Activated CD8-positive, alpha-beta memory T cell treated with anti-CD3 and anti-CD28 coated beads, Interleukin-2, amount 50 U/mL, for 48 hours (primary cell): ENCODE data around the gene BEX3.
"Not testable (repeated sequence)": the region's sequence is repeated elsewhere in the genome, so short reads cannot be mapped to it uniquely, and the experiment has no call there.

Experiments
- DNase-seq: peaks from one replicate; pipeline ENCODE4 v3.0.0-alpha.2; 2020

BEX3 gene

GRCh38 chrX:103376118-103376978, at the start of gene BEX3:
TSS of gene BEX3 (plus strand) at chrX:103376538. CDS start at chrX:103377522, 984 bp downstream.
- DNase-seq, result peak; percentile 56

DNA sequence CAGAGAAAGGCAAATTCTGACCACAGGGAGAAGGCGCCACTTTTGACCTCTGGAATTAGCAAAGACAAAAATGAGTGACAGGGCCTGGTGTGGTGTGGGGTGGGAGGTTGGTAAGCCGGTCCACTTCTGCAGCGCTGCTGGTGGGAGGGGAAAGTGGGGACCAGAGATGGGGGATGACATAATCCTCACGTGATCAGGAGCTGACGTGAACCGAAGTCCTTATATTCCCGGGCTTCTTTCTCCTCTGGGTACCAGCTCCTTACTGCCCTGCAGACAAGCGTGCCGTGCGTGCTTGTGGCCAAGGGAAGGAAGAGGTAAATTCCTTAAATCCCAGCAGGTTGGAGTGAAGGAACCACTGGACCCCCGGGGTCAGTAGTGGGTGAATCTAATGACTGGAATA, 46.3 kb upstream of the BEX3 start, which contains the start of gene TCEAL7:
Gene TCEAL7 (plus strand): TSS at position 249 of the 400 bp plus-strand sequence. CDS start 1,165 bp downstream, outside the sequence.
- no peak for DNase-seq

DNA sequence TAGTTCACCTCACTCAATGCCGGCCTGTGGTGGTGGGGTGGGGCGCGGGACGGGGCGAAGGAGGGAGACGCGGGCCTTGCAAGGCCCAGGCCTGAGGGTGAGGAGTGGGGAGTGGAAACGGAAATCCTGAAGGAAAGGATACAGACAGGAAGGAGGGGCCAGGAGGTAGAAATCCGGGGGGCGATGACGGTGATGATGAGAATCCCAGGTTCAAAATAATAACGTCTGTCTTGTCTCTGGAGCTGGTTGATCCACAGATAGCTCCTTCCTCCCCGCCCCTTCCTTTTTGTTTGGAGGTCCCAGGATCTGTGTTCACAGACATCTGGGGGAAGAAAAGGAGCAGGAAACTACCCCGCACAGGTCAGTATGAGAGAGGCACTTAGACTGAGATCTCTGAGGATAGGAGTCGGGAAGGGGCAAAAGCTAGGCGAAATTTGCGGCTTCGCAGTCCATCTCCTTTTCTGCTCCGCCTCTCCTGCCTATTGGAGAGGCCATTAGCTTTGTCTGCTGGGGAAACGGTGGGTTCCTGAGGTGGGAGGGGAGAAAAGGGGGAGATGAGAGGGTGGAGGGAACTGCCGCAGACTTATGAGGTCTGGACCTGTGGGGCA, 45.6 kb upstream of the BEX3 start:
- DNase-seq, result no peak

- no peak for DNase-seq
Measured at GRCh38 chrX:103338663-103339062, 37.7 kb upstream of the BEX3 start.

- no peak for DNase-seq
Measured at GRCh38 chrX:103343105-103343504, 33.2 kb upstream of the BEX3 start.

- DNase-seq, result no peak
Measured at GRCh38 chrX:103344606-103345005, 31.7 kb upstream of the BEX3 start.

- no peak for DNase-seq
Measured at GRCh38 chrX:103347682-103348397, 28.5 kb upstream of the BEX3 start.

GRCh38 chrX:103356130-103356798, 20.1 kb upstream of the BEX3 start, which contains the start of gene TCEAL9:
TSS of gene TCEAL9 (plus strand) at chrX:103356506. CDS start at chrX:103357685, 1,179 bp downstream.
- peak; percentile 46 for DNase-seq

- no peak for DNase-seq
Measured at GRCh38 chrX:103356858-103357257, 19.5 kb upstream of the BEX3 start.

GRCh38 chrX:103357871-103358270, 18.5 kb upstream of the BEX3 start:
- no peak for DNase-seq

DNA sequence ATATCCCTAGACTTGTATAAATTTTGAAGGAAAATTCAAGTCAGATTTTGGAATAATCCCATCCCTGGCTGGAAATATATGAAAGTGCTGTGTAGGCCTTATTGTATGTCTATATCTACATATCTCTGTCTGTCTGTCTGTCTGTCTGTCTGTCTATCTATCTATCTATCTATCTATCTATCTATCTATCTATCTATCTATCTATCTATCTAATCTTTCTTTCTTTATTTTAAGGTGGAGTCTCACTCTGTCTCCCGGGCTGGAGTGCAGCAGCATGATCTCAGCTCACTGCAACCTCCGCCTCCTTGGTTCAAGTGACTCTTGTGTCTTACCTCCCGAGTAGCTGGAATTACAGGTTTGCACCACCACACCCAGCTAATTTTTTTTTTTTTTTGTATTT, 16.7 kb upstream of the BEX3 start:
- not testable (repeated sequence) for DNase-seq

DNA sequence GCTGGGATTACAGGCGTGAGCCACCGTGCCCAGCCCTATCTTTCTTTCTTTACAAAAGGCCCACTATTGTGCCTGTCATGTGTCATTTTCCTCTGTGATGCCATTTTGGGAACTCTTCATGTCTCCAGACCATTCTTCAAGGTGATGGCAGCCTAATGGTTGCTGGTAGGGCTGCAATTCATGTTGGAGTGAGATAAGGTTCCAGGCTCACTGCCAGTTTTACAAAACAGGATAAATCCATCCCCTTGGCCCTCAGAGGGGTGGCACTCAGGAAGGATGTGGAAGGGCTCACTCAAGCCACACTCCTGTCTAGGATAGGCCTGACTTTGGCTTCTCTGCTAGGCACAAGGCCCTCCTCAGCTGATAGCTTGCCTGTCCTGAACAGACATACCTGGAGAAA, 16.2 kb upstream of the BEX3 start:
- no peak for DNase-seq

DNA sequence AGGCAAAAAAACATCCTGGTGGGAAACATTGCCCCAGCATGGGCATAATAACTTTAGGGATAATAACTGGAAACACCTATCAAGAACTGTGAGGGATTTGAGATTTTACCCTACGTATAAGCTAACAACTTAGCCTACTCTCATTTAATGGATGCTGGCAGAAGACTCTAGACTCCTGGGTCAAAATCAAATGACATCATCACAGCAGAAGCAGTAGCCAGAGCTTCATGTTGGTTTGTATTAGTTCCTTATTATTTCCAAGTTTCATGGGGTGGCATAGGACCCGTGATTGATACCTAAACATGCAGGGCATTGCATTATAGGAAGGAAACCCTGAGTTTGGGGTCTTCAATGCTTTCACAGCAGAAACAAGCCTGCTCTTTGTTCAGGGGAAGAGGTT, 15.4 kb upstream of the BEX3 start:
- no peak for DNase-seq

- no peak for DNase-seq
Measured at GRCh38 chrX:103361798-103362197, 14.5 kb upstream of the BEX3 start.

- DNase-seq, result no peak
Measured at GRCh38 chrX:103362474-103362873, 13.9 kb upstream of the BEX3 start.

DNA sequence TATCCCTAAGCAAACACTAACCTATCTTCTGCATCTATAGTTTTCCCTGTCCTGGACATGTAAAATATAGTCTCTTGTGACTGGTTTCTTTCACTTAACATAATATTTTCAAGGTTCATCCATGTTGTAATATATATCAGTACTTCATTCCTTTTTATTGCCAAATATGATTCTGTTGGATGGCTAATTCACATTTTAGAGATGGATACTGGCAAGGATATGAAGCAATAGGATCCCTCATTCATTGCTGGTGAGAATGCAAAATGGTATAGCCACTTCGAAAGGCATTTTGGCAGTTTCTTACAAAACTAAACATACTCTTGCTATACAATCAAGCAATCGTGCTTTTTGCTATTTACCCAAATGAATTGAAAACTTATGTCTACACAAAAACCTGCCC, 13.3 kb upstream of the BEX3 start:
- DNase-seq, result no peak

- DNase-seq, result no peak
Measured at GRCh38 chrX:103367502-103367901, 8.8 kb upstream of the BEX3 start.

GRCh38 chrX:103369479-103369878, 6.9 kb upstream of the BEX3 start:
- no peak for DNase-seq

GRCh38 chrX:103372886-103373285, 3.5 kb upstream of the BEX3 start:
- no peak for DNase-seq

DNA sequence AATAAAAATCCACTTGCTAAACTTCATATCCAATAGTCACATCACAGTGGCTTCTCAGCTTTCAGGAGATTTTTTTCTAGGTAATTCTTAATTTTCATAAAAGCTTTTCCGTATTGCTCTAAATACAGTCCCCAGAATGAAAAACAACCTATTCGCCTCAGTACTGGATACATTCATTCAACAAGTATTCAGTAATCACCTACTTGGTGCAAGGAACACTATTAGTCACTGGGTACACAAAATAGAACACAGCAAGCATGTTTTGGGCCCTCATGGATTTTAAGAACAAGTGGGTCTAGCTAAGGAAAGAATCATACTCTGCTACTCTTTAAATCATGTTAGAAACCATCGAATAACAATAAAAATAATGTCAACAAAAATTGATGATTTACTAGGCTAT, 2.8 kb upstream of the BEX3 start:
- no peak for DNase-seq

- peak; percentile 48 for DNase-seq
Measured at GRCh38 chrX:103376979-103377324, 614 bp downstream of the BEX3 start.

- no peak for DNase-seq
Measured at GRCh38 chrX:103378990-103379389, 2.7 kb downstream of the BEX3 start.

DNA sequence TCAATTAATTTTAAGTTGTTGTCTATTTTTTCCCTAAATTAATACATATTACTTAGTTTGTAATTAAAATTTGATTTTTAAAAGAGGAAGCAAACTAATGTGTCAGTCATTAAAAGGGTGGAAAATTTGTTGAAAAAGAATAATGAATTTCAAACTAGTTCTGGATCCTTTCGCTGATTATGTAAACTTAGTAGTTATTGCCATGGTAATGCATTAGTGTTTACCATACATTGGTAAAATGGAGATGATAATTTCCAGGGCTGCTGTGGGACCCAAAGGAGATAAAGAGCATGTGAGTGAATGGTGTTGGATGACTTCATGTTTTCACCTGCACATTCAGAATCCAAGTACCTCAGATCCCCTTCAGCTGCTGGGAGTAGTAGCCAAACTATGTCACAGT, 6.5 kb downstream of the BEX3 start:
- no peak for DNase-seq
